Heart right ventricle (tissue), 16 donors: ENCODE data around the gene ATG7. TPM values are rescaled to one million over a fixed set of nuclear protein-coding genes. Genes with fewer than 3 reads are reported as not detected.
A peak's percentile ranks its signal among the peaks of the same experiment; 100 is the strongest.

ENCODE experiments used
- ATAC-seq, 8 donors: fragments of 200-7000 bp; cut with Tn5 transposase; one replicate each; pipeline ENCODE4 v1.9.1; 2020; ENCODE audit warnings: mild to moderate bottlenecking in 8 of 8, moderate library complexity in 8 of 8, moderate number of reproducible peaks in 1 of 8
- DNase-seq, 2 donors: peaks; one replicate each; pipeline ENCODE4 v3.0.0-alpha.2; 2020
- H3K27ac ChIP-seq, 10 donors: fragments of 200-600 bp; sonication (generic) in 2 of 10; one replicate each; pipeline versions ENCODE4 v1.5.0 to v1.8.0; 2020 to 2022; ENCODE audit warnings: mild to moderate bottlenecking in 3 of 10
- H3K27me3 ChIP-seq, 7 donors: fragments of 200-600 bp; one replicate each; pipeline ENCODE4 v1.8.0; 2021 to 2022; ENCODE audit warnings: mild to moderate bottlenecking in 2 of 7
- H3K36me3 ChIP-seq, 9 donors: fragments of 200-600 bp; sonication (generic) in 1 of 9; one replicate each; pipeline versions ENCODE4 v1.5.0 to v1.8.0; 2020 to 2022; ENCODE audit warnings: mild to moderate bottlenecking in 2 of 9
- H3K4me1 ChIP-seq, 9 donors: fragments of 200-600 bp; sonication (generic) in 1 of 9; one replicate each; pipeline versions ENCODE4 v1.5.0 to v1.8.0; 2020 to 2022; ENCODE audit warnings: mild to moderate bottlenecking in 4 of 9
- H3K4me3 ChIP-seq, 10 donors: fragments of 200-600 bp; sonication (generic) in 2 of 10; one replicate each; pipeline versions ENCODE4 v1.5.0 to v1.8.0; 2020 to 2022; ENCODE audit warnings: mild to moderate bottlenecking in 7 of 10, moderate library complexity in 2 of 10
- H3K9me3 ChIP-seq, 11 donors: fragments of 200-600 bp in 10 of 11; sonication (generic) in 2 of 11; one replicate each; pipeline versions ENCODE4 v1.5.0 to v1.8.0; 2013 to 2022; ENCODE audit warnings: mild to moderate bottlenecking in 2 of 11, control low read depth in 1 of 11, moderate library complexity in 1 of 11
- WGBS, 2 donors: extraction: QIAGEN DNeasy Blood & Tissue Kit; methylation state at CpG; one replicate each; pipeline ENCODE4 v1.1.7; 2013; ENCODE audit warnings: inconsistent platforms in 1 of 2; 5-methylcytosine and 5-hydroxymethylcytosine counted together
- intact Hi-C, 10 donors: fragments of 100-400 bp; cut with DNase I; formaldehyde crosslinking; loops; one replicate each; pipeline versions ENCODE4 v1.11.1 to v1.14.2; 2022
- polyA plus RNA-seq, 2 donors: library from polyadenylated mRNA; stranded (reverse); fragments of 200-250 nt; gene quantifications; one replicate each; pipeline ENCODE4 v1.2.3, GENCODE V29; 2013
- total RNA-seq, 10 donors: library from RNA; stranded (reverse); fragmentation: NEBNext Ultra II Directional in 3 of 10; extraction: Animal tissue kit (Norgen Biotek cat#: 25700) in 3 of 10; gene quantifications; one replicate each; pipeline versions ENCODE4 v1.2.1 to v1.2.4, GENCODE V29; 2021 to 2023
- TF ChIP-seq, protein P1 (sequence below), 9 donors: fragments of 200-600 bp; sonication (generic) in 2 of 9; IDR thresholded peaks; one replicate each; pipeline versions ENCODE4 v1.5.0 to v1.8.0; 2021 to 2022; ENCODE audit warnings: antibody characterized with exemption in 9 of 9, mild to moderate bottlenecking in 5 of 9, moderate library complexity in 1 of 9
- donor health status: Arrhythmogenic right ventricular cardiomyopathy.
- donor health status: ischemic (EF 13 %, LVEDD 7.1; RV severe dilation, severe dysfunction).
- donor health status: healthy with polysubstance abuse.
- donor health status: DM: no; HTN: yes; CAD: no.
- donor health status: DM: no; HTN: no; CAD: no.
- donor health status: ischemic (EF 25% LVEDD 6.9; RV normal size, moderate dysfunction).
- donor health status: ischemic (EF 25% LVEDD 5.7; RV mildly dilated, moderate dysfunction).
- donor health status: healthy.
- donor health status: DM: yes; HTN: yes; CAD: no.
- donor health status: Ischemic cardiomyopathy.
- donor health status: ischemic (EF 35%, LVEDD 5.7; RV mildly dilated, moderate dysfunction).
- donor health status: nonischemic (EF 11% LVEDD 7.7; RV severe dilation, severe dysfunction).
- donor health status: DM: yes; HTN: yes; CAD: no.
- donor health status: PGD.
- donor health status: ischemic (EF 29% LVEDD 5.4; RV normal size, mild dysfunction).
- donor health status: nonischemic (EF 23%, LVEDD 6.1; RV moderate dilation, normal function).

ATG7 gene
- total and polyA plus RNA-seq, 12 donors, result 5.3 to 24.1 (median 16.8) TPM

DNA sequence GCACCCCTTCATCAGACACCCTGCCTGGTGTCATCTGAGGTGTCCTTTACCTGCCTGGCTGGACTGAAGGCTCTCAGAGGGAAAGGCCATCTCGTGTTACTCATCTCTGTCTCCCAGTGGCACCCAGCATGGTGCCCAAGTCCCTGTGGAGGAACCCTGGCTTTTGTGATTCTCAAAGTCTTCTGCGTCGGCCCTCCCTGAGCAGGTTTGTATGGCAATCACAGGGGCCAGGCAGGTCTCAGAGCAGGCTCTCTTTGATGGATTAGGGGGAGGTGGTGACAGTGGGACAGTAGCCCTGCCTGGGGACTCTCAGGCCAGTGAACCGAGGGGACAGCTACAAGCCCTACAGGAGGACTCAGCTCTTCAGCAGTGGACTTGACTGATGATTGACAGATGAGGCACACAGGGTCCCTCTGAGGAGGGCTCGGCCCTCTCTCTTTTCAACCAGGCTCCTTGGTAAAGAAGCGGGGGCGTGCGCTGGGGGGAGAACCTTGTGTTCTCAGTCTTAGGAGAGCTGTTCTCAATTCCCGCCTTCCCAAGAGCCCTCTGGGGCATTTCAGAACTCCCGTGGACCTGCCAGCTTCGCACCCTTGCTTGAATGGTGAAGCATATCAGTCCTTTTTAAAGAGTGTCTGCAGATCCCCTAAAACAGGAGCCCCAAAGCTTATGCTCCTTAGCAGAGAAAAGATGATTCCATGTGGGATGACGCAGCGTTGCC, 263.2 kb downstream of the ATG7 start:
- Histone ChIP-seq H3K27ac (no peak overlapping the region), H3K4me3 (no peak overlapping the region), H3K36me3 (no peaks in the 10 kb centered on the region), H3K27me3 (no peaks in the 10 kb centered on the region), H3K4me1 (peaks cover 0 to 26% (median 18%) of the 10 kb centered on the region in 9 donors), H3K9me3 (no peaks in the 10 kb centered on the region)
- DNase-seq (no peak), ATAC-seq (no peak)
- TF ChIP-seq, protein P1, sequence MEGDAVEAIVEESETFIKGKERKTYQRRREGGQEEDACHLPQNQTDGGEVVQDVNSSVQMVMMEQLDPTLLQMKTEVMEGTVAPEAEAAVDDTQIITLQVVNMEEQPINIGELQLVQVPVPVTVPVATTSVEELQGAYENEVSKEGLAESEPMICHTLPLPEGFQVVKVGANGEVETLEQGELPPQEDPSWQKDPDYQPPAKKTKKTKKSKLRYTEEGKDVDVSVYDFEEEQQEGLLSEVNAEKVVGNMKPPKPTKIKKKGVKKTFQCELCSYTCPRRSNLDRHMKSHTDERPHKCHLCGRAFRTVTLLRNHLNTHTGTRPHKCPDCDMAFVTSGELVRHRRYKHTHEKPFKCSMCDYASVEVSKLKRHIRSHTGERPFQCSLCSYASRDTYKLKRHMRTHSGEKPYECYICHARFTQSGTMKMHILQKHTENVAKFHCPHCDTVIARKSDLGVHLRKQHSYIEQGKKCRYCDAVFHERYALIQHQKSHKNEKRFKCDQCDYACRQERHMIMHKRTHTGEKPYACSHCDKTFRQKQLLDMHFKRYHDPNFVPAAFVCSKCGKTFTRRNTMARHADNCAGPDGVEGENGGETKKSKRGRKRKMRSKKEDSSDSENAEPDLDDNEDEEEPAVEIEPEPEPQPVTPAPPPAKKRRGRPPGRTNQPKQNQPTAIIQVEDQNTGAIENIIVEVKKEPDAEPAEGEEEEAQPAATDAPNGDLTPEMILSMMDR (IDR thresholded peaks at IDR 0.05), result no peak
- WGBS, 2 donors, result 96 to 97% methylated on average over 13 of the region's 13 CpGs
- intact Hi-C loops, result no loop called here

DNA sequence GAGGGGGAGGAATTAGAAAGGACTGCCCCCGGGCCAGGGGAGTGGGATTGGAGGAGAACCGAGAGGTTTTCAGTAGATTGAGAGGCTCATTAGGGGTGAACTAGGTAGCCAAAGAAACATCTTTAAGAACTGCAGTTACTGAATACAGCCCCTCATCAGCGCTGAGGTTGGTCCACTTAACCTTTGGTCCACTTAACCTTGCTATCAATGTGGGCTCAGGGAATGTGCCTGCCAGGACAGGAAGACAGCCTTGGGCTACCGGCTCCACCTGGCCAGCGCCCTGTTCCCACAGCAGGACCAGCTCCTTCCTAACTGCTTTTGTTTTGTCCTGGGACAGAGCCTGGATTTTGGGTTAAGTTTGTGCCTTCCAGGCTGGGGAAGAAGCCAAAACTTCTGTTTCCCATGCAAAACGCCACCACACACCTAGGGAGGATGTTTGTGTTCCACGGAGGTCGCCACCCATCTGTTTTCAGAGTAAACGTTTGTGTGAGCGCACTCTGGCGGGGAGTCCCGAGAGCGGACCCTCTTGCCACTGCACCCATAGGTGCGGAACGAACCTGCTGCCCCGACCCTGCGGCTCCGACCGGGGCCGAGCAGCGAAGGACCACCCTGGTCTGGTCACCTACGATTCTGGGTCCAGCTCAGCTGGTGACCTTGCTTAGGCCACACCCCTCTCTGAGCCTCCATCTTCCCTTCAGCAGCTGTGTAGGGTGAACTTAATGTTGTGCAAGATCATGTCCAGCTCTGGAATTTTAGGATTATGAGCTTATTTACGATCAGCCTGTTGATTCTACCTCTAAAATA, 264.1 kb downstream of the ATG7 start:
- intact Hi-C loops, result no loop called here
- WGBS, 2 donors, result 89 to 93% methylated on average over 23 of the region's 23 CpGs
- DNase-seq (no peak), ATAC-seq (peak in 2 of 8 donors; percentile 4 to 12)
- Histone ChIP-seq H3K36me3 (no peaks in the 10 kb centered on the region), H3K27ac (no peak overlapping the region), H3K27me3 (no peaks in the 10 kb centered on the region), H3K4me1 (peaks cover 0 to 22% (median 13%) of the 10 kb centered on the region in 9 donors), H3K9me3 (no peaks in the 10 kb centered on the region), H3K4me3 (no peak overlapping the region)
- TF ChIP-seq, protein P1 (IDR thresholded peaks at IDR 0.05), result no peak

DNA sequence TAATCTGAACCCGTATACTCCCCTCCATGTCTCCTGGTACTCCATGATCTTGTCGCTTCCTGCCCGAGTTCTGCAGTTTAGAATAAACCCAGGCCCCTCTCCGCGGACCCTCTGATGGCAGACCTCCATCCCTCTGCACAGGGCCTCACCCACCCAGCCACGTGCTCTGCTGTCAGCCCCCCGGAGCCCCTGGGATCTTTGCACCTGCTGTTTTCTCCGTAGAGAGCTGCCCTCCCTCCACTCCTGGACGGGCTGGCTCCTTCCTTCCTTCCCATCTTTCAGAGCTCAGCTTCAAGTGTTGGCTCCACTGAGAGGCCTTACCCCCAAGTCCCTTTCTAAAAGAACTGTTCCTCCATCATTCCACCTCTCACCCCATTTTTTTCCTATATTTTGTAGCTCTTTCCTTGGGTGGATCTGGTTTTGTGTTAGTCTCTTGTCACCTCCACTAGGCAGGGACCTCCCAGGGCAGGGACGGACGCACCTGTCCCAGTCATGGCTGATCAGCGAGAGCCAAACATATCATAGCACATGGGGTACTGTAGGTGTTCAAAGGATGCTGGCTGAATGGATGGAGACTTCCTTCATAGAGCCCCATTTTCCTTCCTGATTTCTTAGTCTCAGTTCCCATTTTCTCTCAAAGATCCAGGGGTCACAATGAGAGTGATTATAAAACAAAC, 264.9 kb downstream of the ATG7 start:
- H3K4me3 ChIP-seq, result no peak overlapping the region
- WGBS, 2 donors, result 90 to 97% methylated on average over 12 of the region's 12 CpGs
- DNase-seq (no peak), ATAC-seq (no peak)
- peaks cover 0 to 22% (median 16%) of the 10 kb centered on the region in 9 donors for H3K4me1 ChIP-seq
- no peaks in the 10 kb centered on the region for H3K27me3 ChIP-seq
- TF ChIP-seq, protein P1 (IDR thresholded peaks at IDR 0.05), result no peak
- no peaks in the 10 kb centered on the region for H3K36me3 ChIP-seq
- no peak overlapping the region for H3K27ac ChIP-seq
- intact Hi-C loops, result no loop called here
- no peaks in the 10 kb centered on the region for H3K9me3 ChIP-seq

DNA sequence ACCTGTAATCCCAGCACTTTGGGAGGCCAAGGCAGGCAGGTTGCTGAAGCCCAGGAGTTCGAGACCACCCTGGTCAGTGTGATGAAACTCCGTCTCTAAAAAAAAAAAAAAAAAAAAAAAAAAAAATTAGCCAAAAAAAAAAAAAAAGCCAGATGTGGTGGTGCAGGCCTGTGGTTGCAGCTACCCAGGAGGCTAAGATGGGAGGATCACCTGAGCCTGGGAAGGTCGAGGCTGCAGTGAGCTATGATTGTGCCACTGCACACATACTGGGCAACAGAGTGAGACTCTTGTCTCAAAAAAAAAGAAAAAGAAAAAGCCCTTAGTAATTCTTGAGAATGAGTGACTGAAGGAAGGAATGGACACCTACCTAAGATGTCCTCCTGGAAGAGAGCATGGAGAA, 266.4 kb downstream of the ATG7 start:
- 96 to 99% methylated on average over 3 of the region's 3 CpGs for WGBS, 2 donors
- Histone ChIP-seq H3K36me3 (no peaks in the 10 kb centered on the region), H3K9me3 (peaks cover 0 to 2% (median 0%) of the 10 kb centered on the region in 11 donors), H3K27ac (no peak overlapping the region), H3K27me3 (no peaks in the 10 kb centered on the region), H3K4me1 (peaks cover 0 to 20% (median 12%) of the 10 kb centered on the region in 9 donors), H3K4me3 (no peak overlapping the region)
- TF ChIP-seq, protein P1 (IDR thresholded peaks at IDR 0.05), result no peak
- DNase-seq, result no peak
- intact Hi-C loops, result no loop called here
- ATAC-seq, result no peak
